ENCODE measurements around the gene VILL.

DNA sequence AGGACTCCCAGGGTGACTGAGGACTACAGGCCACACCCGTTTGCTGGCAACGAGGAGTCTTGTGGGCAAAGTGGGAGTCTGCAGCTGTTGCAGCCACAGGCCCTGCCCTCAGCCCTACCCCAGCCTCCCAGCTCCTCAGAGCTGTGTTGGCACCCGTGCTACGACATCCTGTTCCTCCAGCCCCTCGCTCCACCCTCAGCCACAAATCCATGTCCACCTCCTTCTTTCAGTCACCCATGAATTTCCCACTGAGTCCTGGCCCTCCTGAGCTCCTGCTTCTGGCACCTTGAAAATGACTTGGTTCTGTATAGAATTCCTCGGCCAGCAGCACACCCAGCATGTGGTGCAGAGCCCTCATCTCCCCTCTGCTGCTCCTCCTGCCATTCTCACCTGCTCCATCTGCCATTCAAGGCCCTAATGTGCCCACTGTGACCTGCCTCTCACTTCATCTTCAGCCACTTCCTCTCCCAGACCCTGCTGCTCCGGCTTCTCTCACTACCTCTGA lies 20.9 kb upstream of the VILL start:
- TF ChIP-seq CTCF (IDR thresholded peaks at IDR 0.05; ENCODE audit: low read length) (no peak), EZH2 (IDR thresholded peaks at IDR 0.05; ENCODE audit: borderline replicate concordance, low read length) (no peak)

Data from OCI-LY1 (cell line).